ENCODE results near the gene TTYH1. TPM values are rescaled to one million over a fixed set of nuclear protein-coding genes. Genes with fewer than 3 reads are reported as not detected.
"Not testable (repeated sequence)": the region's sequence is repeated elsewhere in the genome, so short reads cannot be mapped to it uniquely, and the experiment has no call there.

Gene TTYH1
- total RNA-seq = 10 to 100 TPM in 2 of 4 donors, 1 to 10 TPM in 1, under 1 TPM in 1; 0.63 to 17.8 (median 10.8) TPM

GRCh38 chr19:54415208-54415900 is at the start of gene TTYH1:
Gene TTYH1, plus strand, starts transcription at chr19:54415464. Its CDS starts 89 bp downstream, at chr19:54415553.
- intact Hi-C loops (cut with DNase I; ENCODE audit: low total_unique reads) = no loop called here
- 1 to 5% methylated on average over 21 to 24 of the region's 68 CpGs for WGBS, 2 donors
- no peak within 1 kb of the TSS for H3K4me3 ChIP-seq (ENCODE audit: low read depth, poor library complexity, severe bottlenecking)
- no peak for TF ChIP-seq CTCF (IDR thresholded peaks at IDR 0.05)
- TF ChIP-seq POLR2A (IDR thresholded peaks at IDR 0.05) = no peak
- DNase-seq (ENCODE audit: low spot score in 2 of 2) = no peak

GRCh38 chr19:54365798-54366197 is 49.5 kb upstream of the TTYH1 start:
- DNase-seq (ENCODE audit: low spot score in 2 of 2); H3K4me3 ChIP-seq (ENCODE audit: low read depth, poor library complexity, severe bottlenecking); intact Hi-C loops (cut with DNase I; ENCODE audit: low total_unique reads): not testable (repeated sequence)
- WGBS, 2 donors = 90 to 92% methylated on average over 13 of the region's 13 CpGs

GRCh38 chr19:54366811-54367210 is 48.5 kb upstream of the TTYH1 start:
- TF ChIP-seq POLR2A (IDR thresholded peaks at IDR 0.05) = no peak
- TF ChIP-seq CTCF (IDR thresholded peaks at IDR 0.05) = no peak
- 44 to 50% methylated on average over 6 of the region's 6 CpGs for whole genome bisulfite sequencing, 2 donors
- no peak for DNase-seq (ENCODE audit: low spot score in 2 of 2)
- intact Hi-C loops (cut with DNase I; ENCODE audit: low total_unique reads) = no loop called here
- H3K4me3 ChIP-seq (ENCODE audit: low read depth, poor library complexity, severe bottlenecking) = no peak overlapping the region

GRCh38 chr19:54369082-54369687 is 46.1 kb upstream of the TTYH1 start:
- no peak overlapping the region for H3K4me3 ChIP-seq (ENCODE audit: low read depth, poor library complexity, severe bottlenecking)
- DNase-seq (ENCODE audit: low spot score in 2 of 2) = no peak
- 64 to 66% methylated on average over 8 of the region's 8 CpGs for WGBS, 2 donors
- TF ChIP-seq POLR2A (IDR thresholded peaks at IDR 0.05) (no peak), CTCF (IDR thresholded peaks at IDR 0.05) (no peak)
- intact Hi-C loops (cut with DNase I; ENCODE audit: low total_unique reads) = no loop called here

- intact Hi-C loops (cut with DNase I; ENCODE audit: low total_unique reads); H3K4me3 ChIP-seq (ENCODE audit: low read depth, poor library complexity, severe bottlenecking); DNase-seq (ENCODE audit: low spot score in 2 of 2): not testable (repeated sequence)
- WGBS, 2 donors = 60 to 66% methylated on average over 14 to 16 of the region's 19 CpGs
These were observed 45.4 kb upstream of the TTYH1 start for GRCh38 chr19:54369688-54370433.

- intact Hi-C loops (cut with DNase I; ENCODE audit: low total_unique reads); DNase-seq (ENCODE audit: low spot score in 2 of 2): not testable (repeated sequence)
These were observed 44.8 kb upstream of the TTYH1 start for GRCh38 chr19:54370434-54370796.

GRCh38 chr19:54371453-54371852 is 43.8 kb upstream of the TTYH1 start:
- 78 to 79% methylated on average over 5 of the region's 5 CpGs for WGBS, 2 donors
- DNase-seq (ENCODE audit: low spot score in 2 of 2); H3K4me3 ChIP-seq (ENCODE audit: low read depth, poor library complexity, severe bottlenecking); intact Hi-C loops (cut with DNase I; ENCODE audit: low total_unique reads): not testable (repeated sequence)

More at GRCh38 chr19:54370434-54370796, 44.8 kb upstream of the TTYH1 start:
- not testable (repeated sequence) for H3K4me3 ChIP-seq (ENCODE audit: low read depth, poor library complexity, severe bottlenecking)
- 70 to 76% methylated on average over 7 of the region's 10 CpGs for WGBS, 2 donors
